ENCODE measurements around the gene HSPA4. TPM values are rescaled to one million over a fixed set of nuclear protein-coding genes. Genes with fewer than 3 reads are reported as not detected.
A peak's percentile ranks its signal among the peaks of the same experiment; 100 is the strongest.

HSPA4 gene
- total RNA-seq, 4 donors from 2014 or later, result 48.1 to 84.0 (median 72.3) TPM

- no peak overlapping the region for H3K27ac ChIP-seq
Observed at GRCh38 chr5:133113331-133114061, 61.7 kb downstream of the HSPA4 start.

GRCh38 chr5:133114166-133114932 lies 62.5 kb downstream of the HSPA4 start:
- H3K36me3 ChIP-seq, result no peaks in the 10 kb centered on the region
- no peak for ATAC-seq
- 85 to 86% methylated on average over 4 to 9 of the region's 14 CpGs for WGBS, 2 donors (ENCODE audit: low coverage in 1 of 2)
- peaks cover 0 to 13% (median 0%) of the 10 kb centered on the region in 3 donors for H3K4me1 ChIP-seq
- H3K27ac ChIP-seq, result no peak overlapping the region
- no peak for TF ChIP-seq POLR2AphosphoS5 (IDR thresholded peaks at IDR 0.05)
- TF ChIP-seq CTCF (IDR thresholded peaks at IDR 0.05), result no peak
- TF ChIP-seq POLR2A (IDR thresholded peaks at IDR 0.05), result no peak
- TF ChIP-seq EP300 (IDR thresholded peaks at IDR 0.05), result no peak
- peaks cover 9% of the 10 kb centered on the region for H3K27me3 ChIP-seq
- H3K4me3 ChIP-seq, result no peak overlapping the region
- no peaks in the 10 kb centered on the region for H3K9me3 ChIP-seq

More at GRCh38 chr5:133113331-133114061, 61.7 kb downstream of the HSPA4 start:
- Histone ChIP-seq H3K36me3 (no peaks in the 10 kb centered on the region), H3K27me3 (peaks cover 9% of the 10 kb centered on the region), H3K4me3 (no peak overlapping the region), H3K9me3 (no peaks in the 10 kb centered on the region), H3K4me1 (peaks cover 0 to 13% (median 0%) of the 10 kb centered on the region in 3 donors)
- no peak for ATAC-seq
- WGBS, 2 donors (ENCODE audit: low coverage in 1 of 2), result 41 to 84% methylated on average over 4 to 9 of the region's 13 CpGs
- TF ChIP-seq EP300 (IDR thresholded peaks at IDR 0.05) (no peak), CTCF (IDR thresholded peaks at IDR 0.05) (no peak), POLR2AphosphoS5 (IDR thresholded peaks at IDR 0.05) (no peak)

- H3K36me3 ChIP-seq, result no peaks in the 10 kb centered on the region
- WGBS, 2 donors (ENCODE audit: low coverage in 1 of 2), result 100% methylated on average over 1 of the region's 1 CpG; no CpG with 5 or more reads in 1 of the 2 donors
- no peak for ATAC-seq
- no peaks in the 10 kb centered on the region for H3K9me3 ChIP-seq
- H3K4me3 ChIP-seq, result no peak overlapping the region
- H3K4me1 ChIP-seq, result peaks cover 0 to 13% (median 0%) of the 10 kb centered on the region in 3 donors
- peaks cover 9% of the 10 kb centered on the region for H3K27me3 ChIP-seq
- no peak for TF ChIP-seq POLR2AphosphoS5 (IDR thresholded peaks at IDR 0.05)
- TF ChIP-seq CTCF (IDR thresholded peaks at IDR 0.05), result no peak
- TF ChIP-seq POLR2A (IDR thresholded peaks at IDR 0.05), result no peak
- TF ChIP-seq EP300 (IDR thresholded peaks at IDR 0.05), result no peak
- H3K27ac ChIP-seq, result no peak overlapping the region
Observed at GRCh38 chr5:133114933-133115310, 63.1 kb downstream of the HSPA4 start.

- no peak overlapping the region for H3K4me3 ChIP-seq
- no peaks in the 10 kb centered on the region for H3K4me1 ChIP-seq
- no CpG with 5 or more reads among the region's 2 CpGs for WGBS, 2 donors (ENCODE audit: low coverage in 1 of 2)
- no peaks in the 10 kb centered on the region for H3K36me3 ChIP-seq
- no peak for TF ChIP-seq EP300 (IDR thresholded peaks at IDR 0.05)
- no peak for TF ChIP-seq POLR2AphosphoS5 (IDR thresholded peaks at IDR 0.05)
- no peak for TF ChIP-seq CTCF (IDR thresholded peaks at IDR 0.05)
- no peak for TF ChIP-seq POLR2A (IDR thresholded peaks at IDR 0.05)
- H3K27ac ChIP-seq, result no peak overlapping the region
- H3K27me3 ChIP-seq, result no peaks in the 10 kb centered on the region
- ATAC-seq, result peak; percentile 42
- no peaks in the 10 kb centered on the region for H3K9me3 ChIP-seq
Observed at GRCh38 chr5:133116601-133117000, 64.8 kb downstream of the HSPA4 start.
